Measurements from ENCODE around the gene COL3A1.

GRCh38 chr2:189022492-189022891, 48.3 kb downstream of the COL3A1 start:
- TF ChIP-seq CTCF (IDR thresholded peaks at IDR 0.05; ENCODE audit: insufficient read depth, low read length, poor library complexity, severe bottlenecking) (no peak), EZH2phosphoT487 (conservative IDR thresholded peaks at IDR 0.05; ENCODE audit: low read length) (no peak)

All from SU-DHL-6 (cell line).